ENCODE data around the gene MRPL36.
"Not testable (repeated sequence)": the region's sequence is repeated elsewhere in the genome, so short reads cannot be mapped to it uniquely, and the experiment has no call there.

Gene MRPL36

DNA sequence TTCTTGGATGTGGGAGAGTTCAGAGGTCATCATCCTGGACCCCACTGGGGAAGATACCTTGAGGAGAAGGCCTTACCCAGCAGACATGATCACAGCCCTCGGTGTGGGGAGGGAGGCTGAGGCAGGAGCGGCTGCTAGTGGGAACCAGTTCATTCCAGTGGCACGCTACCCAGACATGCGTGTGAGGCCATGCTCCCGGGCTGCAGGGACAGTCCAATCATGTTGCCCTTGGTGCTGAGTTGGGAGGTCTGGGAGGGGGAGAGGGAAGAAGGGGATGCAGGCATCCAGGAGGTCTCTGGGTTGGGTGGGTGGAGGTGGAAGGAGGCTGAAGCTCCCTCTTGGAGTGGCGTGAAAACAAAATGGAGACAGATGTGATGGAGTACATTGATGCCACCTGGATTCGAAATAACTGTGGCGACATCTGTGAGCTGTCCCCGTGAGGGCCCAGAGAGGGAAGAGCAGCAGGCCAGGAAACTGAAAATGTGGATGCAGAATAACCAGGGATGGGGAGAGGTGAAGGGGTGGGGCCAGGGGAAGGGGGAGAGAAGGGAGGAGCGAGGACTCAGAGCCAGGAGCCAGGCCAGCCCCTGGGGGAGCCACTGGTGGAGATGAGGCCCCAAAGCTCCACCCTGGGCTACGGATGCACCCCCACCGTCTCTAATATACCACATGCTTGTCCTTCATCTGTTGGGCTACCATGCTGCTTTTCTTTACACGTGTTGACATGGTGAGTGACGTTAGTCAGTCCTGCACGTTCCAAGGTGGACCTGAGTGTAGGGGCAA is 17.8 kb upstream of the MRPL36 start:
- no peaks in the 10 kb centered on the region for H3K27me3 ChIP-seq (ENCODE audit: control insufficient read depth, insufficient read depth, low read length)
- no peaks in the 10 kb centered on the region for H3K4me1 ChIP-seq (ENCODE audit: control insufficient read depth, insufficient read depth, low read length)
- no peak overlapping the region for H3K9ac ChIP-seq (ENCODE audit: low read length)
- H3K36me3 ChIP-seq (ENCODE audit: control insufficient read depth, insufficient read depth, low read length) = peaks cover 11% of the 10 kb centered on the region
- no peak overlapping the region for H3K4me3 ChIP-seq (ENCODE audit: low read length)
- H3K9me3 ChIP-seq (ENCODE audit: control insufficient read depth, low read length) = no peaks in the 10 kb centered on the region

DNA sequence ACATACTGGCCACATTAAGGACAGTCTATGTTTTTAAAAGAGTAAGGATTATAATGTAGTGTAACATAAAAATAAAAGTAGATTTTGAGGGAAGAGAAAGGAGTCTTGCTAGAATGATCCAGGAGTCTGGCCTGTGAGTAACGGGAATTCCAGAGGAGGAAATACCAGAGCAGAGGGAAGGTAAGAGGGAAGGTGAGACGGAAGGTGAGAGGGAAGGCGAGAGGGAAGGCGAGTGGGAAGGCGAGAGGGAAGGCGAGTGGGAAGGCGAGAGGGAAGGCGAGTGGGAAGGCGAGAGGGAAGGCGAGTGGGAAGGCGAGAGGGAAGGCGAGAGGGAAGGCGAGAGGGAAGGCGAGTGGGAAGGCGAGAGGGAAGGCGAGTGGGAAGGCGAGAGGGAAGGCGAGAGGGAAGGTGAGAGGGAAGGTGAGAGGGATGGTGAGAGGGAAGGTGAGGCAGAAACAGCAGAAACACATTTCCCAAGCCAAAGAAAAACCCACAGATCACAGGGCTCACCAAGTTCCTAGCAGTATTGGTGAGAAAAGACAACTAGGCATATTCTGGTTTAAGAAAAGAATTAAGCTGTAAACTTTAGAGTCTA is 17.0 kb upstream of the MRPL36 start:
- not testable (repeated sequence) for H3K9ac ChIP-seq (ENCODE audit: low read length); H3K4me1 ChIP-seq (ENCODE audit: control insufficient read depth, insufficient read depth, low read length); H3K9me3 ChIP-seq (ENCODE audit: control insufficient read depth, low read length); H3K4me3 ChIP-seq (ENCODE audit: low read length); H3K27me3 ChIP-seq (ENCODE audit: control insufficient read depth, insufficient read depth, low read length)
- peaks cover 11% of the 10 kb centered on the region for H3K36me3 ChIP-seq (ENCODE audit: control insufficient read depth, insufficient read depth, low read length)

DNA sequence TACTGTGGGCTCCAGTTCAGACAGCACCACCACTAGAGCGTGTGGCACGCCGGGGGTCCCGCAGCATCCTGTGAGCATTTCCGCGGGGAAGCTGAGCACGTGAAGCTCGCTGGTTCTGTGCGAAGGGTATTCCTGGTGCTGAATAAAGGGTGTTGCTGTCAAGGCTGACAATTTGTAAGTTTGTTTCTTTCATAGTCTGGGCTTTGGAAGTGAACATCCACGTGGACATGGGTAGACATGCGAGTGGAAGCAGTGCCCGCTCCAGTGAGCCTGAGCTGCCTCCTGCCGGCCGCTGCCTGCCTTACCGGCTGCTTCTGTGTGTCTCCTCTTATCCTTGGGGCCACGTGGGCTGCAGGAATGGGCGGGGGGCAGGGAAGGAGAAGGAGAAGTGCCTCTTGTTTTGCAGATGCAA is 16.2 kb upstream of the MRPL36 start:
- H3K27me3 ChIP-seq (ENCODE audit: control insufficient read depth, insufficient read depth, low read length) = no peaks in the 10 kb centered on the region
- H3K36me3 ChIP-seq (ENCODE audit: control insufficient read depth, insufficient read depth, low read length) = peaks cover 11% of the 10 kb centered on the region
- no peak overlapping the region for H3K4me3 ChIP-seq (ENCODE audit: low read length)
- H3K9me3 ChIP-seq (ENCODE audit: control insufficient read depth, low read length) = no peaks in the 10 kb centered on the region
- no peaks in the 10 kb centered on the region for H3K4me1 ChIP-seq (ENCODE audit: control insufficient read depth, insufficient read depth, low read length)
- H3K9ac ChIP-seq (ENCODE audit: low read length) = no peak overlapping the region

DNA sequence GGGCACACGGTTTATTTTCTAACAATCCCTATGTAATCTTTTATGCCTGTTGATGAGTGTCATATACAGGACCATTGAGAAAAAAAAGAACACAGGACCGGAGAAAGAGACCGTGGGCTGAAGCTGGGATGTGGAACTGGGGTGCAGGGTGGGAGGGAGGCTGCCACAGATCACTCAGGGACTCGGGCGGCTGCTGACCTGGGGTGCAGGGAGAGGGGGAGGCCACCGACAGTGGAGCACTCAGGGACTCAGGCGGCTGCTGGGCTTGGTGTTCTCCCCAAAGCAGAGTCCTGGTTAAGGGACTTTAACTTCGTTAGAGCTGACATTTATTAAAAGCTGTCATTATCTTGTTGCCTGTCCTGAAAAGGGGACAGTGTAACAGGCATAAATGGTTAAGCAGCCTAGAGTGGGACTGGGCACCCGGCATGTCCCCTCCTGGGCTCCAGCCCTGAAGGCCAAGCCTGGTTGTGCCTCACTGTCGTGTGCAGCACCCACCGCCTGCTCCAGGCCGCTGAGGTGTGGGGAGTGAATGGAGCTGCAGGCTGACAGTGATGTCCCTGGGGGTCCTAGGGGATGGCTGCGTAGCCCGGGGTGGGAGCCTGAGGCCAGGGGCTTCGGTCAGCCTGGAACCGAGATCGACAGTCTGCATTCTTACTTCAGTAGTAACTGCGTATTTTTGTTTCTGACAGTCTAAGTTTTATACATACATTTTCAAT is 15.6 kb upstream of the MRPL36 start:
- no peaks in the 10 kb centered on the region for H3K4me1 ChIP-seq (ENCODE audit: control insufficient read depth, insufficient read depth, low read length)
- no peak overlapping the region for H3K9ac ChIP-seq (ENCODE audit: low read length)
- H3K4me3 ChIP-seq (ENCODE audit: low read length) = no peak overlapping the region
- H3K9me3 ChIP-seq (ENCODE audit: control insufficient read depth, low read length) = no peaks in the 10 kb centered on the region
- peaks cover 11% of the 10 kb centered on the region for H3K36me3 ChIP-seq (ENCODE audit: control insufficient read depth, insufficient read depth, low read length)
- H3K27me3 ChIP-seq (ENCODE audit: control insufficient read depth, insufficient read depth, low read length) = no peaks in the 10 kb centered on the region

DNA sequence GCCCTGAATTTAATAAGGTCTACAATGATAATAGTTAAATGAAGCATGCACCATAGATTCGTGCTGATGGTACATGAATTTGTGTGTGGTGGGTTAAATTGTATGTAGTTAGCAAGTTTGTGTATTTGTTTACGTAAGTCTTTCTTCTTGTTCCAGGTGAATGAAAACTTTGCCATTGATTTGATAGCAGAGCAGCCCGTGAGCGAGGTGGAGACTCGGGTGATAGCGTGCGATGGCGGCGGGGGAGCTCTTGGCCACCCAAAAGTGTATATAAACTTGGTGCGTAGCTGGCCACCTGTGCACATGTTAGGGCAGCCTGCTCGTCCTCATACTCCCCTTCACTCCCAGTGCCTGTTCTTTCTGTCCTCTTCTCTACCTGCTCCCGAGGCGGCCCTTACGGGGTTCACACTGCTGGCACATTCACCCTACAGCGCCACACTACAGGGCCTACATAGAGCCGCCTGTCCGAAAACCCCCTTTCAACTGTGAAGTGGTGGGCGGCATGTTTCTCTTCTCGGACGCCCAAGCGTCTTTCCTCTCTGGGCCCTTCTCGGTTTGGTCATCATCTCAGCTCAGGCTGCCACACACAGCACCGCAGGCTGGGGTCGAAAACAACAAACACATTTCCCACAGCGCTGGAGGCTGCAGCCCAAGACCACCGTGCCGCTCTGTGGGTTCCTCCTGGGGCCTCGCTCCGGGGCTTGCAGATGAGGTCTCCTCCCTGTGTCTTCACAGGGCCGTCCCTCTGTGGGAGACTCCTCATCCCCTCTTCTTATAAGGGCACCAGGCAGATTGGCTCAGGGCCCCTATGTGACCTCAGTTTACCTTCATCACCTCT is 14.8 kb upstream of the MRPL36 start:
- peaks cover 11% of the 10 kb centered on the region for H3K36me3 ChIP-seq (ENCODE audit: control insufficient read depth, insufficient read depth, low read length)
- H3K9ac ChIP-seq (ENCODE audit: low read length) = no peak overlapping the region
- H3K4me3 ChIP-seq (ENCODE audit: low read length) = no peak overlapping the region
- no peaks in the 10 kb centered on the region for H3K27me3 ChIP-seq (ENCODE audit: control insufficient read depth, insufficient read depth, low read length)
- no peaks in the 10 kb centered on the region for H3K4me1 ChIP-seq (ENCODE audit: control insufficient read depth, insufficient read depth, low read length)
- no peaks in the 10 kb centered on the region for H3K9me3 ChIP-seq (ENCODE audit: control insufficient read depth, low read length)

DNA sequence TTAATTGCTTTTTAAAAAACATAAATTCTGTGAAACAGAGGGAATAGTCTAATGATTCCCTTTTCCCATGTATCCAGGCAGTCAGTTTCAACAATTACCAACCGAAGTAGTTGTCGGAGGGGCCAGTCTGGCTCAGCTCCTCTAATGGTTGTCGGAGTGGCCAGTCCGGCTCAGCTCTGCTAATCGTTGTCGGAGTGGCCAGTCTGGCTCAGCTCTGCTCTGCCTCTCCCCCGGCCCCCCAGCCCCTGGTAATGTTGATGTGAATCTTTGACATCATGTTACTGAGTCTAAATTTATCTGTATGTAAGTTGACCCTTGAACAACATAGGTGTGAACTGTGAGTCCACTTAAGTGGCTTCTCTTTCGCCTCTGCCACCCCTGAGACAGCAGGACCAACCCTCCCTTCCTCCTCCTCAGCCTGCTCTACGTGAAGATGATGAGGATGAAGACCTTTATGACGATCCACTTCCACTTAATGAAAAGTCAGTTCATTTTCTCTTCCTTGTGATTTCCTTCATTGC is 11.0 kb upstream of the MRPL36 start:
- H3K9me3 ChIP-seq (ENCODE audit: control insufficient read depth, low read length) = no peaks in the 10 kb centered on the region
- H3K4me1 ChIP-seq (ENCODE audit: control insufficient read depth, insufficient read depth, low read length) = no peaks in the 10 kb centered on the region
- H3K36me3 ChIP-seq (ENCODE audit: control insufficient read depth, insufficient read depth, low read length) = peaks cover 5% of the 10 kb centered on the region
- H3K4me3 ChIP-seq (ENCODE audit: low read length) = no peak overlapping the region
- H3K9ac ChIP-seq (ENCODE audit: low read length) = no peak overlapping the region
- H3K27me3 ChIP-seq (ENCODE audit: control insufficient read depth, insufficient read depth, low read length) = no peaks in the 10 kb centered on the region

DNA sequence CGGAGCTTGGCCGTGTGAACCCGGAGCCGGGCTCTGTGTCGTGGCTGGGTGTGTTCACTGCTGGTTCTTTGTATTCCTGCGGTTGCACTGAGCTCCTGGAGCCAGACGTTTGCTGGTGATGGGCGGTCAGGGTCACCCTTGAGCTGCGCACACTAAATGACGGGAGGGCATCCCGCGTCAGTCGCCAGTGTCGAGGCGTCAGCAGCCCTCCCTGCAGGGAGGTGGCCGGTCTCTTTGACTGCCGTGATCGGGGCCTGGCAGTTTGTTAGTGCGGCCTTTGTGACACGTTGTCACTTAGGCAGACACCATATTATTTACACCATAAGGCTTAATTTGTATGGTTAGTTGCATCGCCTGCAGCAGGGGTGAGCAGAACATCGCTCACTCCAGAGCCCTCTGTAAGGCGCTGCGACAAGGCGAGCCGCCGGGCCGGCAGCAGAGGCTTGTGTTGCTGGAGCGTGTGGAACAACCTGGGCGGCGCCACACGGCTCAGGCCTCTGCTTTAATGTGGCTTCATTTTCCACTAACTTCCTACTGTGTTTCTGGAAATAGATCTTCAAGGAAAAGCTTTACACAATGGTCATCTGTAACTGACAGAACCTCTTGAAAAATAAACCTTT is 9.9 kb upstream of the MRPL36 start:
- H3K9ac ChIP-seq (ENCODE audit: low read length) = no peak overlapping the region
- no peaks in the 10 kb centered on the region for H3K9me3 ChIP-seq (ENCODE audit: control insufficient read depth, low read length)
- no peaks in the 10 kb centered on the region for H3K4me1 ChIP-seq (ENCODE audit: control insufficient read depth, insufficient read depth, low read length)
- no peaks in the 10 kb centered on the region for H3K27me3 ChIP-seq (ENCODE audit: control insufficient read depth, insufficient read depth, low read length)
- H3K4me3 ChIP-seq (ENCODE audit: low read length) = no peak overlapping the region
- peaks cover 5% of the 10 kb centered on the region for H3K36me3 ChIP-seq (ENCODE audit: control insufficient read depth, insufficient read depth, low read length)

DNA sequence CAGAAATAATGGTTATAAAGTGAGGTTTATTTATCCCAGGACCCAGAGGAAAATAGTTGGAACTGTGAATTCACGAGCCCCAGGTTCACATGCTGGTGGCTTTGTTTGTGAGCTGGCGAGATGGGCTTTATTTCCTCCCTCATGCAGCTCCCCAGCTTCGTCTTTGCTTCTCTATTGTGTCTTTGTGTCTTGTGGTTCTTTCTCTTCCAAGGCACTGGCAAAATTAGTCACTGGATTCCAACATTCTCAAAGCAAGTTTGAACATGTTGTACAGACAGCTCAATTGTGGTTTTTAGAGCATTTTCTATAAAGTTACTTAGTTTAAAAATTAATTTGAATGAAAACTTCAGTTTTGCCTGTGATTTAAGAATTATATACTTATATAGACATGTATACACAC is 8.8 kb upstream of the MRPL36 start:
- H3K4me1 ChIP-seq (ENCODE audit: control insufficient read depth, insufficient read depth, low read length) = no peaks in the 10 kb centered on the region
- no peaks in the 10 kb centered on the region for H3K9me3 ChIP-seq (ENCODE audit: control insufficient read depth, low read length)
- no peak overlapping the region for H3K9ac ChIP-seq (ENCODE audit: low read length)
- H3K4me3 ChIP-seq (ENCODE audit: low read length) = no peak overlapping the region
- no peaks in the 10 kb centered on the region for H3K36me3 ChIP-seq (ENCODE audit: control insufficient read depth, insufficient read depth, low read length)
- H3K27me3 ChIP-seq (ENCODE audit: control insufficient read depth, insufficient read depth, low read length) = no peaks in the 10 kb centered on the region

DNA sequence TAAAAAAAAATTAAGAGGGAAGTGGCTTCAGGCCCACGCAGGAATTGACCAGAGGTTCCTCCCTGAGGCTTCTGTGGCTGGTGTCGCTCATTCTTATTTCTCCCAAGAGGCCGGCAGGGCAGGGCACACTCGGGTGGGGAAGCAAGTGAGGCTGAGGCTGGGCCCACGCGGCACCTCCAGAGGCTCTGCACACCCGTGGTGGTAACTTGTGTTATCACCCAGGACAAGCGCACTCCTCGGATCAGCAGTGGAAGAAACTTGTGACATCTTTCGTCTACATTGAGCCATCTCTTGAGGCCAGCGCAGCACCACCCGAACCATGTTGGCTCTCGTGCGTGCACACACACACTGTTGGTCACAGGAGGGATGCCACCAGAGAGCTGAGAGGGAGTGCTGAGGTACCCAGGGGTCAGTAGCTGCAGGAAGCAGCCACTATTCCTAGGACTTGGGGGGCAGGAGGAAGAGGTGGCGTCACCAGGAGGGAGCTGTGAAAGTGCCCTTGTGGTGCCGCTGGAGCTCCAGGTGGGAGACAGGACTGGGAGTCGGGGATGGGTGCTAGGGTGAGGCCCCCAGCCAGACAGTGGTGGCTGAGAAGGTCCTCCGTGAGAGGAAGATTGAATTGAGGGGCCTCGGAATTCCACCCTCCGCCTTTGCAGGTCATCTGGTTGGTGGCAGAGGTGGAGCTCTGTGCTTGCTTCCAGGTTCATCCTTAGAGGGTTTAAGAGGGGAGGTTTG is 8.0 kb upstream of the MRPL36 start:
- no peaks in the 10 kb centered on the region for H3K27me3 ChIP-seq (ENCODE audit: control insufficient read depth, insufficient read depth, low read length)
- H3K9me3 ChIP-seq (ENCODE audit: control insufficient read depth, low read length) = no peaks in the 10 kb centered on the region
- H3K4me1 ChIP-seq (ENCODE audit: control insufficient read depth, insufficient read depth, low read length) = no peaks in the 10 kb centered on the region
- no peak overlapping the region for H3K9ac ChIP-seq (ENCODE audit: low read length)
- no peak overlapping the region for H3K4me3 ChIP-seq (ENCODE audit: low read length)
- peaks cover 6% of the 10 kb centered on the region for H3K36me3 ChIP-seq (ENCODE audit: control insufficient read depth, insufficient read depth, low read length)

DNA sequence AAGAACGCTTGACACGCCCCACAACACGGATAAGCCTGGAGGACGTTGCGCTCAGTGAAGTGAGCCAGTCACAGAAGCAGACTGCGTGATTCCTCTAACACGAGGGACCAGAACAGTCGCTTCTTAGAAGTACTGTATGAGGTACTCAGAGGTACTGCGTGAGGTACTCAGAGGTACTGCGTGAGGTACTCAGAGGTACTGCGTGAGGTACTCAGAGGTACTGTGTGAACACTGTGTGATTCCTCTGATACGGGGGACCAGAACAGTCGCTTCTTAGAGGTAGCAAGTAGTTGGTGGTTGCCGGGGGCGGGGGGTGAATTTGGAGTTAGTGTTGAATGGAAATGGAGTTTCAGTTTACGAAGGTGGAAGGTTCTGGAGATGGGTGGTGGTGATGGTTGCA is 7.3 kb upstream of the MRPL36 start:
- no peaks in the 10 kb centered on the region for H3K9me3 ChIP-seq (ENCODE audit: control insufficient read depth, low read length)
- H3K4me1 ChIP-seq (ENCODE audit: control insufficient read depth, insufficient read depth, low read length) = peaks cover 2% of the 10 kb centered on the region
- H3K27me3 ChIP-seq (ENCODE audit: control insufficient read depth, insufficient read depth, low read length) = no peaks in the 10 kb centered on the region
- no peak overlapping the region for H3K9ac ChIP-seq (ENCODE audit: low read length)
- H3K36me3 ChIP-seq (ENCODE audit: control insufficient read depth, insufficient read depth, low read length) = peaks cover 6% of the 10 kb centered on the region
- H3K4me3 ChIP-seq (ENCODE audit: low read length) = no peak overlapping the region

DNA sequence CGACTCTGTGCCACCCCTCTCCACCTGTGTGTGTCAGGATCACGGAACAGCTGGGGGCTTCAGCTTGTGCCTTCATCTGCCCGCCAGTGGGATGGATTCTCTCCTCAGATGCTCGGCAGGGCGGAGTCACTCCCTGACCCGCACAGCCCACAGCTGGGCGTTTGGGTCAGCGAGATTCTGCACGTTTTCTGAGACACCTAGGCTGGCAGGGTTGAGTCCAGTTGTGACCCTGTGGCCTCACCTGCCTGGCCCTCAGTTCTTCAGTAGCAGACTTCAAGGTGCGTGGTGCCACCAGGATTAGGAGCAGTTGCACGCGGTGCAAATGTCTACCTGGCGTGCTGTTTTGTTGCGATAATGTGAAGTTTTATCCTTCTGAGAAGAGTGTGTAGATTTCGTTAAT is 6.6 kb upstream of the MRPL36 start:
- Histone ChIP-seq H3K9ac (ENCODE audit: low read length) (no peak overlapping the region), H3K4me3 (ENCODE audit: low read length) (no peak overlapping the region), H3K27me3 (ENCODE audit: control insufficient read depth, insufficient read depth, low read length) (no peaks in the 10 kb centered on the region), H3K36me3 (ENCODE audit: control insufficient read depth, insufficient read depth, low read length) (peaks cover 6% of the 10 kb centered on the region), H3K9me3 (ENCODE audit: control insufficient read depth, low read length) (no peaks in the 10 kb centered on the region), H3K4me1 (ENCODE audit: control insufficient read depth, insufficient read depth, low read length) (peaks cover 4% of the 10 kb centered on the region)
